Keratinocyte (primary cell): Measurements from ENCODE around the gene GTPBP1.

Source experiments
- EZH2 ChIP-seq: IDR thresholded peaks from one replicate; pipeline ENCODE4 v1.6.1; 2012; ENCODE audit warnings: inconsistent platforms, mild to moderate bottlenecking, low read length, moderate library complexity
- TF ChIP-seq, protein P1 (sequence below), 3 experiments: IDR thresholded peaks in 1 of 3; conservative IDR thresholded peaks in 1 of 3; optimal IDR thresholded peaks in 1 of 3; 2 replicates in 2 of 3; 3 replicates in 1 of 3; pipeline versions ENCODE3 to v1.5.1; 2011; ENCODE audit warnings: low read length in 3 of 3, mild to moderate bottlenecking in 3 of 3, moderate library complexity in 2 of 3, control low read depth in 1 of 3, inconsistent platforms in 1 of 3; ENCODE audit not compliant: insufficient read depth in 2 of 3; ENCODE audit errors: extremely low read depth in 1 of 3

DNA sequence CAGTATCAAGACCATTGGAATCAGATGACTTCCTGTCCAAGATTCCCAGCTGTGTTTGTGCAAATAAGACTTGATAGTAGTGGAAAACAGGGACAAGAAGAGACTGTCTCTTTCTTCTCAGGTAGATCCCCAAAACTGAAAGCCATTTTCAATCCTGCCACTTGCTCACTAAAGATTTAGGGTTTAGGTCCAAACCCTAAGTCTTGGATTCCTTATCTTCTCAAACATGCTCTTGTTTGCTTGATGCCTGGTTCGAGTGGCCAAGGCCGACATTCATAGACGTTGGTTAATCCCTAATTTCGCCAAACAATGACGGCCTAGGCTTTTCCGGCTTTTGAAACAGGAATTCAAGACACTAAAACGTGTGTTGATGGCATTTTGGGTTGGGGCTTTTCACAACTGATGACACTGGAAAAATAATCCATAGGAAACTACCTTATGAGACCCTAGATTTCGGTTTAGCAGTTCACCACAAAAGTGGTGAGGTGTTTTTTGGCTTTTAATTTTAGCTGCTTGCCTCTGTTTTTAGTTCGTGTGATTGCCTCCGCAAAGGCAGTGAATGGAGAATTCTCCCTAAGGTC is 1.0 kb upstream of the GTPBP1 start:
- TF ChIP-seq, protein P1, sequence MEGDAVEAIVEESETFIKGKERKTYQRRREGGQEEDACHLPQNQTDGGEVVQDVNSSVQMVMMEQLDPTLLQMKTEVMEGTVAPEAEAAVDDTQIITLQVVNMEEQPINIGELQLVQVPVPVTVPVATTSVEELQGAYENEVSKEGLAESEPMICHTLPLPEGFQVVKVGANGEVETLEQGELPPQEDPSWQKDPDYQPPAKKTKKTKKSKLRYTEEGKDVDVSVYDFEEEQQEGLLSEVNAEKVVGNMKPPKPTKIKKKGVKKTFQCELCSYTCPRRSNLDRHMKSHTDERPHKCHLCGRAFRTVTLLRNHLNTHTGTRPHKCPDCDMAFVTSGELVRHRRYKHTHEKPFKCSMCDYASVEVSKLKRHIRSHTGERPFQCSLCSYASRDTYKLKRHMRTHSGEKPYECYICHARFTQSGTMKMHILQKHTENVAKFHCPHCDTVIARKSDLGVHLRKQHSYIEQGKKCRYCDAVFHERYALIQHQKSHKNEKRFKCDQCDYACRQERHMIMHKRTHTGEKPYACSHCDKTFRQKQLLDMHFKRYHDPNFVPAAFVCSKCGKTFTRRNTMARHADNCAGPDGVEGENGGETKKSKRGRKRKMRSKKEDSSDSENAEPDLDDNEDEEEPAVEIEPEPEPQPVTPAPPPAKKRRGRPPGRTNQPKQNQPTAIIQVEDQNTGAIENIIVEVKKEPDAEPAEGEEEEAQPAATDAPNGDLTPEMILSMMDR (optimal IDR thresholded peaks at IDR 0.05 in 1 of 3, IDR thresholded peaks at IDR 0.05 in 1 of 3, conservative IDR thresholded peaks at IDR 0.05 in 1 of 3; ENCODE audit: extremely low read depth in 1 of 3, insufficient read depth in 2 of 3, low read length in 3 of 3), result no peak
- no peak for TF ChIP-seq EZH2
